Measurements from ENCODE around the gene MZF1. TPM values are rescaled to one million over a fixed set of nuclear protein-coding genes. Genes with fewer than 3 reads are reported as not detected.

The MZF1 gene
- total and polyA plus RNA-seq, 2 donors (not counting 3 experiments of a cell fraction or from before 2014, with no cell fraction given): 26.4 to 30.8 TPM

DNA sequence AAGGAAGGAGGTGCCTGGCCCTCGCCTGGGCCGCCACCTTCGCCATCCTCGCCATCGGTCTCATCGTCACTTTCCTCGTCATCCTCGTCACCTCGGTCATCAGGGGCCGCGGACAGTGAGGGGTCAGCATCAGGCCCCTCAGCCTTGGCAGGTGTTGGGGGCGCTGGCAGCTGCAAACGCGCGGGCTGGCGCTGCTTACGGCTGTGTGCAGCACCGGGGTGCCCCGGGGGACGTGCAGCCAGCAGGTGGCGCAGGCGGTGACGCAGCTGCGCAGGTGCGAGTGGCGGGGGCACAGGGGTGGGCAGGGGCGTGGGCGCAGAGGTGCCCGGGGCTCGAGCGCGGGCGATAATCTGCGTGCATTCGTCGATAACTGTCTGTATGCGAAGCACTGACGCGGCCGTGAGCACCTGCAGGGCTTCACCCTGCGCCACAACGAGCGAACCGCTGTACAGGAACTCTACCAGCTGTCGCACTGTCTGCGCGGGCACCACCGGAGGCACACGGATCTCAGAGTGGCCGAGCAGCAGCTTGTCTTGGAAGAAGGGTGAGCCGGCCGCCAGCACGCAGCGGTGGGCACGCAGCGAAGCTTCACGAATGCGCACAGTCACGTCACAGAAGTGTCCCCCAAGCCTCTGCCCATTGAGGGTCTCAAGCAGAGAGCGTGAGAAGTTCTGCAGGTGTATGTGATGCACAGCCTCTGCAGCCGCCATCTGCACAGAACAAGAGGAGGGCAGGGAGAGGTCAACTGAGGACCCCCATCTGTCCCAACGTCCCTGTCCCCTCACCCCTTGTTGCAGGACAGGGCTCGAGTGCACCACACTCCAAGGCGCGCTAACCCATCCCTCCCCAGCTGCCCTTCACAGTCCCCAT is 55.9 kb downstream of the MZF1 start:
- Histone ChIP-seq H3K4me3 (replicated peaks in 1 of 3; ENCODE audit: insufficient read depth in 1 of 3, low read depth in 1 of 3, low read length in 3 of 3) (no peak overlapping the region), H3K9ac (replicated peaks; ENCODE audit: extremely low read depth, insufficient read depth, low read length) (no peak overlapping the region), H3K9me1 (replicated peaks; ENCODE audit: control insufficient read depth, extremely low read depth, insufficient read depth, low read length) (no peaks in the 10 kb centered on the region), H3K27me3 (ENCODE audit: control insufficient read depth in 2 of 2, insufficient read depth in 2 of 2, low read length in 2 of 2) (no peaks in the 10 kb centered on the region), H3K4me1 (ENCODE audit: control insufficient read depth, extremely low read depth, insufficient read depth, low read length) (peaks cover 23% of the 10 kb centered on the region), H3K36me3 (ENCODE audit: control insufficient read depth in 2 of 2, extremely low read depth in 1 of 2, insufficient read depth in 2 of 2, low read length in 2 of 2) (peaks cover 0 to 11% of the 10 kb centered on the region in 2 experiments), H4K20me1 (replicated peaks; ENCODE audit: control insufficient read depth, extremely low read depth, insufficient read depth, low read length) (no peaks in the 10 kb centered on the region), H3K9me3 (replicated peaks; ENCODE audit: control insufficient read depth, insufficient read depth, low read length) (no peaks in the 10 kb centered on the region), H3K27ac (ENCODE audit: insufficient read depth, low read depth, low read length) (no peak overlapping the region), H2AFZ (ENCODE audit: low read depth, low read length) (no peak overlapping the region), H3K4me2 (ENCODE audit: insufficient read depth, low read length) (no peak overlapping the region), H3K79me2 (ENCODE audit: control insufficient read depth, insufficient read depth, low read length) (peaks cover 36% of the 10 kb centered on the region)
- intact Hi-C loops (cut with micrococcal nuclease): no loop called here
- no peak for DNase-seq (ENCODE audit: low read depth, low spot score)
- dilution Hi-C loops (cut with MboI; ENCODE audit: extremely low pct_ligation_motif_present, low sequenced_read_pairs): no loop called here
- CTCF ChIA-PET: interaction anchor here (1.0 to 4.6 kb wide), 2 partner anchors 27 to 61 kb away, joined by 3 to 111 read pairs; partner anchors contain the start of gene TRIM28
- BruUV-seq (replicated peaks): no TSS peak
- POLR2A ChIA-PET: no interaction called here
- TF ChIP-seq MYC (IDR thresholded peaks at IDR 0.05; ENCODE audit: low read depth, low read length): no peak
- TF ChIP-seq POLR2AphosphoS5 (IDR thresholded peaks at IDR 0.05; ENCODE audit: insufficient read depth, low read depth, low read length): peak; percentile 13
- TF ChIP-seq, protein P1, sequence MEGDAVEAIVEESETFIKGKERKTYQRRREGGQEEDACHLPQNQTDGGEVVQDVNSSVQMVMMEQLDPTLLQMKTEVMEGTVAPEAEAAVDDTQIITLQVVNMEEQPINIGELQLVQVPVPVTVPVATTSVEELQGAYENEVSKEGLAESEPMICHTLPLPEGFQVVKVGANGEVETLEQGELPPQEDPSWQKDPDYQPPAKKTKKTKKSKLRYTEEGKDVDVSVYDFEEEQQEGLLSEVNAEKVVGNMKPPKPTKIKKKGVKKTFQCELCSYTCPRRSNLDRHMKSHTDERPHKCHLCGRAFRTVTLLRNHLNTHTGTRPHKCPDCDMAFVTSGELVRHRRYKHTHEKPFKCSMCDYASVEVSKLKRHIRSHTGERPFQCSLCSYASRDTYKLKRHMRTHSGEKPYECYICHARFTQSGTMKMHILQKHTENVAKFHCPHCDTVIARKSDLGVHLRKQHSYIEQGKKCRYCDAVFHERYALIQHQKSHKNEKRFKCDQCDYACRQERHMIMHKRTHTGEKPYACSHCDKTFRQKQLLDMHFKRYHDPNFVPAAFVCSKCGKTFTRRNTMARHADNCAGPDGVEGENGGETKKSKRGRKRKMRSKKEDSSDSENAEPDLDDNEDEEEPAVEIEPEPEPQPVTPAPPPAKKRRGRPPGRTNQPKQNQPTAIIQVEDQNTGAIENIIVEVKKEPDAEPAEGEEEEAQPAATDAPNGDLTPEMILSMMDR (IDR thresholded peaks at IDR 0.05; ENCODE audit: extremely low read depth in 1 of 2, insufficient read depth in 1 of 2, low read depth in 1 of 2, low read length in 2 of 2): no peak
- FAIRE-seq: no peak
